Muscle layer of colon (tissue), 2 donors: ENCODE results near the gene TGFBR2.

Source experiments
- H3K27ac ChIP-seq: one replicate; pipeline ENCODE4 v1.7.0; 2013; ENCODE audit warnings: low read depth, mild to moderate bottlenecking, low read length, moderate library complexity
- H3K27me3 ChIP-seq, 2 donors: one replicate each; pipeline ENCODE4 v1.7.0; 2013; ENCODE audit warnings: low read length in 2 of 2, mild to moderate bottlenecking in 2 of 2; ENCODE audit not compliant: insufficient read depth in 2 of 2, control insufficient read depth in 1 of 2
- H3K36me3 ChIP-seq: one replicate; pipeline ENCODE4 v1.7.0; 2013; ENCODE audit warnings: mild to moderate bottlenecking, low read length; ENCODE audit not compliant: insufficient read depth
- H3K4me1 ChIP-seq: one replicate; pipeline ENCODE4 v1.7.0; 2013; ENCODE audit warnings: mild to moderate bottlenecking, low read length; ENCODE audit not compliant: insufficient read depth
- H3K4me3 ChIP-seq, 2 donors: one replicate each; pipeline ENCODE4 v1.7.0; 2013; ENCODE audit warnings: low read length in 2 of 2, low read depth in 1 of 2, mild to moderate bottlenecking in 1 of 2, moderate library complexity in 1 of 2
- H3K9ac ChIP-seq: one replicate; pipeline ENCODE4 v1.7.0; 2013; ENCODE audit warnings: low read length
- H3K9me3 ChIP-seq: one replicate; pipeline ENCODE4 v1.7.0; 2013; ENCODE audit warnings: mild to moderate bottlenecking, low read length
- donor health status: abdominal sarcoma.
- donor health status: Adenocarcinoma of cecum.

TGFBR2 gene

GRCh38 chr3:30656624-30657141 is 50.3 kb downstream of the TGFBR2 start:
- Histone ChIP-seq H3K9ac (no peak overlapping the region), H3K27me3 (no peaks in the 10 kb centered on the region), H3K9me3 (no peaks in the 10 kb centered on the region), H3K4me3 (no peak overlapping the region), H3K27ac (no peak overlapping the region), H3K4me1 (peaks cover 60% of the 10 kb centered on the region), H3K36me3 (peaks cover 67% of the 10 kb centered on the region)

- H3K36me3 ChIP-seq, result peaks cover 60% of the 10 kb centered on the region
- H3K4me1 ChIP-seq, result peaks cover 72% of the 10 kb centered on the region
- H3K4me3 ChIP-seq, result no peak overlapping the region
- H3K27ac ChIP-seq, result peak overlapping the region; percentile 2
- no peaks in the 10 kb centered on the region for H3K27me3 ChIP-seq
- no peaks in the 10 kb centered on the region for H3K9me3 ChIP-seq
- H3K9ac ChIP-seq, result no peak overlapping the region
Observed at GRCh38 chr3:30657914-30658313, 51.5 kb downstream of the TGFBR2 start.

GRCh38 chr3:30658328-30659052 is 52.1 kb downstream of the TGFBR2 start:
- Histone ChIP-seq H3K9me3 (no peaks in the 10 kb centered on the region), H3K4me3 (no peak overlapping the region), H3K9ac (no peak overlapping the region), H3K4me1 (peaks cover 78% of the 10 kb centered on the region), H3K27ac (peak overlapping the region; percentile 2), H3K36me3 (peaks cover 57% of the 10 kb centered on the region), H3K27me3 (no peaks in the 10 kb centered on the region)

- H3K27me3 ChIP-seq, result no peaks in the 10 kb centered on the region
- H3K4me3 ChIP-seq, result no peak overlapping the region
- H3K4me1 ChIP-seq, result peaks cover 75% of the 10 kb centered on the region
- H3K36me3 ChIP-seq, result peaks cover 47% of the 10 kb centered on the region
- no peak overlapping the region for H3K9ac ChIP-seq
- no peaks in the 10 kb centered on the region for H3K9me3 ChIP-seq
- peak overlapping the region; percentile 16 for H3K27ac ChIP-seq
Observed at GRCh38 chr3:30659270-30660130, 53.1 kb downstream of the TGFBR2 start.

- Histone ChIP-seq H3K4me3 (no peak overlapping the region), H3K27ac (no peak overlapping the region), H3K36me3 (peaks cover 40% of the 10 kb centered on the region), H3K9me3 (no peaks in the 10 kb centered on the region), H3K9ac (no peak overlapping the region), H3K4me1 (peaks cover 74% of the 10 kb centered on the region), H3K27me3 (no peaks in the 10 kb centered on the region)
Observed at GRCh38 chr3:30660136-30660535, 53.7 kb downstream of the TGFBR2 start.

GRCh38 chr3:30660656-30661055 is 54.3 kb downstream of the TGFBR2 start:
- Histone ChIP-seq H3K9ac (no peak overlapping the region), H3K36me3 (peaks cover 38% of the 10 kb centered on the region), H3K4me1 (peaks cover 74% of the 10 kb centered on the region), H3K4me3 (no peak overlapping the region), H3K9me3 (no peaks in the 10 kb centered on the region), H3K27ac (no peak overlapping the region), H3K27me3 (no peaks in the 10 kb centered on the region)

- Histone ChIP-seq H3K9me3 (no peaks in the 10 kb centered on the region), H3K4me3 (no peak overlapping the region), H3K27me3 (no peaks in the 10 kb centered on the region), H3K27ac (no peak overlapping the region), H3K4me1 (peaks cover 73% of the 10 kb centered on the region), H3K9ac (no peak overlapping the region), H3K36me3 (peaks cover 35% of the 10 kb centered on the region)
Observed at GRCh38 chr3:30661098-30661873, 54.9 kb downstream of the TGFBR2 start.

- no peak overlapping the region for H3K4me3 ChIP-seq
- H3K27ac ChIP-seq, result no peak overlapping the region
- H3K4me1 ChIP-seq, result peaks cover 61% of the 10 kb centered on the region
- peaks cover 21% of the 10 kb centered on the region for H3K36me3 ChIP-seq
- no peaks in the 10 kb centered on the region for H3K27me3 ChIP-seq
- H3K9me3 ChIP-seq, result no peaks in the 10 kb centered on the region
- H3K9ac ChIP-seq, result no peak overlapping the region
Observed at GRCh38 chr3:30662836-30663235, 56.4 kb downstream of the TGFBR2 start.

- H3K9me3 ChIP-seq, result no peaks in the 10 kb centered on the region
- no peaks in the 10 kb centered on the region for H3K27me3 ChIP-seq
- peaks cover 61% of the 10 kb centered on the region for H3K4me1 ChIP-seq
- H3K4me3 ChIP-seq, result no peak overlapping the region
- H3K27ac ChIP-seq, result no peak overlapping the region
- no peak overlapping the region for H3K9ac ChIP-seq
- H3K36me3 ChIP-seq, result peaks cover 20% of the 10 kb centered on the region
Observed at GRCh38 chr3:30663533-30664241, 57.3 kb downstream of the TGFBR2 start.

GRCh38 chr3:30664459-30664858 is 58.1 kb downstream of the TGFBR2 start:
- peaks cover 21% of the 10 kb centered on the region for H3K36me3 ChIP-seq
- H3K27me3 ChIP-seq, result no peaks in the 10 kb centered on the region
- no peak overlapping the region for H3K9ac ChIP-seq
- no peak overlapping the region for H3K4me3 ChIP-seq
- no peaks in the 10 kb centered on the region for H3K9me3 ChIP-seq
- H3K27ac ChIP-seq, result no peak overlapping the region
- peaks cover 53% of the 10 kb centered on the region for H3K4me1 ChIP-seq
